Measurements from ENCODE around the gene SCEL.

GRCh38 chr13:77489566-77490337 is 45.8 kb upstream of the SCEL start:
- TF ChIP-seq POLR2AphosphoS5 (IDR thresholded peaks at IDR 0.05; ENCODE audit: low read depth, low read length) (no peak), REST (IDR thresholded peaks at IDR 0.05; ENCODE audit: insufficient read depth in 1 of 2, low read depth in 2 of 2, low read length in 2 of 2) (no peak), TAF1 (IDR thresholded peaks at IDR 0.05; ENCODE audit: borderline replicate concordance, insufficient read depth, low read length) (no peak)

Data from PFSK-1 (cell line).